SK-MEL-5 (cell line): ENCODE data around the gene KIF6. TPM values are rescaled to one million over a fixed set of nuclear protein-coding genes. Genes with fewer than 3 reads are reported as not detected.
A peak's percentile ranks its signal among the peaks of the same experiment; 100 is the strongest.

Experiments used
- DNase-seq: peaks from one replicate; pipeline ENCODE4 v3.0.0-alpha.2; 2016; ENCODE audit warnings: low read depth, low spot score
- in situ Hi-C: cut with HindIII; loops from 2 replicates; pipeline ENCODE4 v1.10.0; 2016; ENCODE audit warnings: low sequenced_read_pairs, high pct_unique_total_duplicates, low pct_unique_long_range_greater_than_20kb
- total RNA-seq: library from RNA; depleted of rRNA; stranded (reverse); fragments of >200 nt; shearing (Covaris generic); gene quantifications from 2 replicates; pipeline ENCODE4 v1.2.3, GENCODE V29; 2014

The KIF6 gene
- total RNA-seq, 1 experiment from 2014 or later = 23.6 TPM

- in situ Hi-C loops = no loop called here
- DNase-seq = no peak
Observed at GRCh38 chr6:39453956-39454524, 271.2 kb downstream of the KIF6 start.

GRCh38 chr6:39453241-39453640 lies 272.0 kb downstream of the KIF6 start:
- DNase-seq = no peak
- in situ Hi-C loops = no loop called here

GRCh38 chr6:39452306-39453145 lies 272.7 kb downstream of the KIF6 start:
- in situ Hi-C loops = no loop called here
- DNase-seq = peak; percentile 6

DNA sequence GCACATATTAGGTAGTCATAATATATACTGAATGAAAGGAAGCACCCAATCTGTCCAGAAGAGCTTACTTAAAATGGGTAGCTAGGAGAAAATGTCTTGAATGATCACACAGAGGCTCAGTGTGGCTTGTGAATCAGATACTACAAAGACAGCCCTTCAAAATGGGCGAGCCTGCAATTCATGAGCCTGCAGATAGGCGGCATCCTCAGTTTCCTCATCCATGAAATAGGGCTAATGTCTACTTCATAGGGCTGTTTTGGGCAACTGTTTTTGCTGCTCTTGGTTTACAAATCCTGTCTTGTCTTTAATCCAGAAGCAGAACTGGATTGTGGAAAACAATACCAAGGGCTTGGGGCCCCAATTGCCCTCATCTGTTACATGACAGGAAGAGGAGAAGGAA lies 273.4 kb downstream of the KIF6 start:
- peak; percentile 64 for DNase-seq
- in situ Hi-C loops = no loop called here

DNA sequence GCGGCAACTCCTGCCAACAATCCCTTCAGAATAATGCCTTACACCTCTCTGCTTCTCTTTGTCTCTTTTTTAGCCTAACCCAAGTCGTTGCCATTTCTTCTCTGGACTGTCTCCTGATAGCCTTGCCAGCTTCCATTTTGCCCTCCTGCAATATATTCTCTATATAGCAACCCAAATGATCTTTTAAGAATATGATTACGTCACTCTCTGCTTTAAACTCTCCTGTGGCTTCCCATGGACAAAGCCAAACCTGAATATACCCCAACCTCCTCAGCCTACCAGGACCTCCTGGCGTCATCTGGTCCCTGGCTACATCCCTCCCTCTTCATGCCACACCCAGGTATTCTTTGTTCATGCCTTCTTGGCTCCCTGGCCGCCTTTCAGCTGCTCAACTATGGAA lies 276.2 kb downstream of the KIF6 start:
- in situ Hi-C loops = no loop called here
- no peak for DNase-seq

DNA sequence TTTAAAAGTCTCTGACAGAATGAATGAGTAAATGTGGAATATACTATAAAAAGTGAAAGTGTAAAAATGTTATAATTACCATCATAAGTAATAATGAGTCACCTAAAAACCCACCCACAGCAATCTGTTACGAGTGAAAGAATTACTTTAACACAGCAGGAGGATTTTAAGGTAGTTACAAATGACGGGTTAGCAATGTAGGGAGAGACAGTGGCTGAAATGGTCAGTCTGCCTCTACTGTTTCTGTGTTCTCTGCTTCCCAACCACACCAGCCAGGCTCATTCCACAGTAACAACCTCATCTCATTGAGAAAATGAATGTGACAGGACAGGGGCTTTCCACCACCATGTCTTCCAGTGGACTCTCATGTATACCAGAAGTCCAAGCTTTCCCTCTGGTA lies 278.3 kb downstream of the KIF6 start:
- no peak for DNase-seq
- in situ Hi-C loops = no loop called here

DNA sequence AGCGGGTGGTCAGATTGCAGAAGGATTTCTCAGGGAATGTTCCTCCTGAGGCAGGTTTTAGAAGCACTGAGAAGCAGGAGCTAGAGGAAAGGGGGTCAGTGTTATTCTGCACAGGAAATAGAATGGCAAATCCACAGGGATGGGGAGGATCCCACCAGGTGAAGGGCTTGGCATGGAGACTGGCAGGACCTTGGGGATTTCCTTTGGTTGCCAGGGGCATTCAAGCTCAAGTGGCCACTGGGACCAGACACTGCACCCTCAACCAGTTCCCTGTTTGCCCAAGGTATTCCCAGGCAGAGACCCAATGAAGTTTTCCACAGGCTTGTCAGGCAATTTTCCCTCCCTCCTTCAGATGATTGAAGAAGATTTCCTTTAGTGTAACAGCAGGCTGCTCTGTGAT lies 279.5 kb downstream of the KIF6 start:
- no peak for DNase-seq
- in situ Hi-C loops = no loop called here

- no peak for DNase-seq
- in situ Hi-C loops = no loop called here
Observed at GRCh38 chr6:39444479-39445019, 280.7 kb downstream of the KIF6 start.

DNA sequence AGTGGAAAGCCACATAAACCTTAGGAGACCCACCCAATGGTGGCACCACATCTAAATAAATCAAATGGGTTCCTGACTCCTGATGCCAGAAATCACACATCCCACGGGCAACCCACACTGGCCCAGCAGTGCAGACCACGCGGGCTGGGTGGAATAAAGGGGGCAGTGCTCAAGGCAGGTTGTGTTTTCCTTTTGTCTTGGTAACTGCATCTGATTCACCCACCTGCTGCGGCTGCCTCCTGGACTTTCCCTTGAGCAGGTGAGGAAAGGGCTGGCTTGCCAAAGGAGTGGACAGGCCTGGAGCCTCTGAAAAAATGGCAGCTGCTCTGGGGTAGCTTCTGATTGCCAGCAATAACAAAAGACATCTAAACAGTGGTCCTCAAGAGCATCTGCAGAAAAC lies 283.2 kb downstream of the KIF6 start:
- in situ Hi-C loops = no loop called here

DNA sequence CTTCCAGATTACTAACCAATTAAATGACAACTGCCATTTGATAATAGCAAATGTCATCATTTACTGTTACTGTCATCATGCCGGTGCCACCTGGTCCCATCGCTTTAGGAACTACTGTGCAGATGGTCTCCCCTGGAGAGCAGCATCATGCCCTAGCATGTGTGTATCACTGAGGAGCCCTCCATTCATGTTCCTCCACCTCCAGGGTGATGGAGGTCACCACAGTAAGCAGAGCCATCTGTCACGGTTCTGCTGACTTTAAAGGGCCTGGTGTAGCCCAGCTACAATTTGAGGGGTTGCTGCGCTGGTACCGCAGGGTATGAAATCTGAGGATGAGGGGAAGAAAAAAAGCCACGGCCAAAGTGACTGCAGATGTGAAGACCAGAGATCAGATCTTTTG lies 283.9 kb downstream of the KIF6 start:
- in situ Hi-C loops = no loop called here
- no peak for DNase-seq

More for the DNA sequence above, 283.2 kb downstream of the KIF6 start:
- DNase-seq = no peak

DNA sequence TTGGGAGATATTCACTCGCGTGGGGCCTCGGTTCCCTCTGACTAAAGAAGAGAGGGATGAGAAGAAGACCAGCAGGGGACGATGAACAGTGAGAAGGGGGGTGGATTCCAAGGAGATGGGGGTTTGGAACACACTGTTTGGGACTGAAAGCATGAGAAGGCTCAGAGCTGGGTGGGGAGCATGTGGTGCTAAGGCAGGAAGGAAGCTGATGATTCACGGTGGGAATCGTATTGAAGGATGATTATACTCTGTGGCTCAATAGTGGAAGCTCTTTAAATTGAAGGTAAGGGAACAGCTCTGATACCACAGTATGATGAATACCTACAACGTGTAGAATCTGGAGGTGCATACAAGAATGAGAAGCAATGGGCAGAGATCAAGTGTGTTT lies 285.2 kb downstream of the KIF6 start:
- DNase-seq = no peak
- in situ Hi-C loops = no loop called here

DNA sequence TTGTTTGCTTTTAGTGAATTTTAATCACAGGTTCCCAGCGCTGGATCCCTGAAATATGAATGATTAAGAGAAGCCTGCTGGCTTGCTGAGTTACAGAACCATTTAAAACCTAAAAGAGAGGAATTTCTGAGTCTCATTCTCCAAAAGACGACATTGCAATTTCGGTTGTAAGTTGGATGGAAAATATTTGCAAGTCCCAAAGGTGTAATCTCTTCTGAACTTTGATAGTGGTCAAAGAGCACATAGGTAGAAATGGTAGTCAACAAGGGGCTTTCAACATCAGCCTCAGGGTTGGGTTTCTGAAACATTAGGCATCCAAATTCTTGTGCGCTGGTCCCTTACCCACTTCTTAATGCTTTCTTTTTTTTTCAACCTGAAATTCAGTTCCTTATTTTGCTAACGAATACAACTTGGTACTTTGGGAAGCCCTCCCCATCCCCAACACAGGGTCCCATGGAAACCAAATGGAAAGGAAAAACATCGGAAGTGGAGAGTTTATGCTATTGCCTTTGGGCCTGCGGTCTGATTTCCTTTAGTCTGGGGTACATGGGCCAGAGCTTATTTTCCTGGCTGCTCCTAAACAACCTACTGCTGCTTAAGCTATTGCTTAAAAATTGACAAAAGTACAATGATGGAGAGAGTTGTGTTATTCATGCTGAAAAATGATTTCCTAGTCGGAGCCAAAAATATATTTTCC lies 285.7 kb downstream of the KIF6 start:
- DNase-seq = no peak
- in situ Hi-C loops = no loop called here

DNA sequence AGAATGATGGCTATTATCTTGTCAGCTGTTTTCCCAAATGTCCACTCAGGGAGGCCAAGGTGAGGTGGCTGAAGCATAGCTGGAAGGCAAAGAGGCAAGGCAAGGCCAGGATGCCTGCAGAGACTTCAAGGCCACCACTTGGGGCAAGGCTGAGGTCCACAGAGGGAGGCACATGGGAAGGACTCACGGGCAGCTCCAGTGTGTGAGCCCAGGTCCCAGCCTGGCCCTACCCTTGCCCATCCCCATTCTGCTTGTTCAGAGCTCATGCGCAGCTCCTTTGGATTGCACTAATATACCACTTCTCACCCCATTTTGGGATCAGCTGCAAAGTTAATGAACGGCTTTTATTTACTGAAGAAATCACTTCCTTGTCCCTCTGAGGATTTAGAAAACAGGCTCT lies 291.6 kb downstream of the KIF6 start:
- DNase-seq = no peak
- in situ Hi-C loops = no loop called here

GRCh38 chr6:39432330-39433025 lies 292.7 kb downstream of the KIF6 start:
- in situ Hi-C loops = no loop called here
- DNase-seq = peak; percentile 53

GRCh38 chr6:39430871-39431523 lies 294.2 kb downstream of the KIF6 start:
- in situ Hi-C loops = no loop called here
- peak; percentile 80 for DNase-seq

- in situ Hi-C loops = no loop called here
- DNase-seq = no peak
Observed at GRCh38 chr6:39430446-39430845, 294.8 kb downstream of the KIF6 start.

GRCh38 chr6:39428816-39429215 lies 296.4 kb downstream of the KIF6 start:
- in situ Hi-C loops = no loop called here
- no peak for DNase-seq
